Measurements from ENCODE around the gene GBX1.

GBX1 gene

DNA sequence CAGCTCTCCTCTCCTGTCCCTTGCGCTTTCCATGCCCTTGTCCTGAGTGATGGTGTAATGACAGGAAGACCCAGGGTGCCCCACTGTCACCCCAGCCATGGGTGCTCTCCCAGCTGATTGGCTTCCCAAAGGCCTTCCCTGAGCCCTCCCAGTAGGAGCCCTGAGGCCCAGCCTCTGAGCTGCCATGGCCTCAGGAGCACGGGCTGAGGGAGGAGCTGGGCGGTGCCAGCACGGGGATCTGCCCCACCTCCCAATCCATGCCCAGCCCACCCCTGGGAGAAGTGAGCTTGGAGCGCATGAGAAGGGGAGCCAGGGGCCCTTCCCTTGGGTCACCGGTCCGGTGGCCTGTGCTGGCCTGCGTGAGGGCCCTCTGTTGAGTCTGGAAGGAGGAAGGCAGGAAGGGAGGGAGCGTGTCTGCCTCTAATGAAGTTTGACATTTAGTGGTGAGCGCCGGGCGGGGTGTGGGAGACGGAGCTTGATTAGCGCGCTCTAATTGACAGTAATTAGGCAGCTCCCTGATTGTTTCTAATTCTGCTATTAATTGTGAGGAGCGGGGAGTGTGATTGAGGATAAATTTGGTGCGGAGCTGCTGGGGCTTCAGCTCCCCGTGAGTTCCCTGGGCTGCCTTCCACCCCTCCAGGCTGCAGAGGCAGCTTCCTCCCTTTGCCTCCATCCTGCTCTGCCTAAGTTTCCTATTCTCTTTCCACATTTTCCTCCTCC is 28.3 kb downstream of the GBX1 start:
- DNase-seq (ENCODE audit: low read depth), result no peak

DNA sequence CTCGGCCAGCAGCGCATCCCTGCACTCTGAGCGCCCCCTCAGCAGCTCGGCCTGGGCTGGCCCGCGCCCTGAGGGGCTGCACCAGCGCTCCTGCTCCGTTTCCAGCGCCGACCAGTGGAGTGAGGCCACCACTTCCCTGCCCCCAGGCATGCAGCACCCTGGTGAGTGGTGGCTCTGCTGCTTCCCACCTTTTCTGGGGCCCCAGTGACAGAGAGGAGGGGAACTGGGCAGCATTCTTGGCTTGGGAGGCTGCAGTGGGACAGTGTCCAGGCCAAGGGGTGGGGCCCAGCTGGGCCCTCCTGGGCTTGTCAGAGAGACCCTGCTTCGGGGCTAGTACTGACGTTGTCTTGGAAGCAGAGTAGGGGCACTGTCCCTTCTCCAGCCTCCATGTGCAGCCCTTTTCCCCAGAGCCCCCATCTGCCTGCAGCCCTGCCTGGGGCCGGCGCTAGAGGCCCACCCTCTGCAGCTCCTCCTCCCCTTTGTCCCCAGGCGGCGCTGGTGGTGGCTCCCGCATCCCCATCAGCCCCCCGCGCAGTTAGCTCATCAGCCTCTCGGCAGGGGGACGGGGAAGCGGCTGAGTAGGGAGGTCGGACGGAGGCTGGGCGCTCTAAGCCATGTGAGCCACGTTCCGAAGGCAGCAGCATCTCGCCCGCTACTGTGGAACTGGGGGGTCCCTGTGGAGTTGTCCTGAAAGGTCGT is 29.2 kb downstream of the GBX1 start:
- DNase-seq (ENCODE audit: low read depth), result no peak

DNA sequence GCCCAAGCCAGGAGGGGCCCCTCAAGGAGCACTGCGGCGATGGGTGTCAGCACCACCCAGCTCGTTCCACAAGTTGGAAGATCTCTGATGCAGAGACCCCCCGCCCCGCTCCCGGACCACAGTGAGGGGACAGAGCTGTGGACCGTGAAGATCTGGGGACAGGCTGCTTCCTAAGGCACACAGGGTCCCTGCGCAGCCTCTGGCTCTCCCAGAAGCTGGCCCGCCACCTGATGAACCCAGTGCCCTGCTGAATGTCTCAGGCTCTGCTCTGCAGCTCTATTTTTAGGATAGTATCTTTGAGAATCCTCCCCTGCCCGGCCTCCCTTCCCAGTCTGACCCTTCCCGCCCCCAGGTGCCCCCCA is 29.7 kb downstream of the GBX1 start:
- DNase-seq (ENCODE audit: low read depth), result no peak

- no peak for DNase-seq (ENCODE audit: low read depth)
Observed at GRCh38 chr7:151137076-151137675, 30.3 kb downstream of the GBX1 start.

GRCh38 chr7:151135866-151136843 is 31.3 kb downstream of the GBX1 start:
- no peak for DNase-seq (ENCODE audit: low read depth)

DNA sequence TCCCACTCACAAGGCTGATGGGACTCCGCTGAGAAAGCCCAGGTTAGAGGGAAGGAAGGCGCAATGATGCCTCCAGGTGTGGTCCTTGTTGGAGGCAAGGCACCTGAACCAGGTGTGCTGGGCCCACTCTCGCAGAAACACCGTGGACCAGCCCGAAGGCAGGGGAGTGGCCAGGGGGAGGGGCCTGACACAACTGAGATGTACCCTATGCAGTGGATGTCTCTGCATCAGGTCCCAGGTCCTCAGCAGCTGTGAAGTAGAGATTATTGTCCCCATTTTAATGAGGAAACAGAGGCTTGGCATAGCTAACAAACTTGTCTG is 32.0 kb downstream of the GBX1 start:
- no peak for DNase-seq (ENCODE audit: low read depth)

DNA sequence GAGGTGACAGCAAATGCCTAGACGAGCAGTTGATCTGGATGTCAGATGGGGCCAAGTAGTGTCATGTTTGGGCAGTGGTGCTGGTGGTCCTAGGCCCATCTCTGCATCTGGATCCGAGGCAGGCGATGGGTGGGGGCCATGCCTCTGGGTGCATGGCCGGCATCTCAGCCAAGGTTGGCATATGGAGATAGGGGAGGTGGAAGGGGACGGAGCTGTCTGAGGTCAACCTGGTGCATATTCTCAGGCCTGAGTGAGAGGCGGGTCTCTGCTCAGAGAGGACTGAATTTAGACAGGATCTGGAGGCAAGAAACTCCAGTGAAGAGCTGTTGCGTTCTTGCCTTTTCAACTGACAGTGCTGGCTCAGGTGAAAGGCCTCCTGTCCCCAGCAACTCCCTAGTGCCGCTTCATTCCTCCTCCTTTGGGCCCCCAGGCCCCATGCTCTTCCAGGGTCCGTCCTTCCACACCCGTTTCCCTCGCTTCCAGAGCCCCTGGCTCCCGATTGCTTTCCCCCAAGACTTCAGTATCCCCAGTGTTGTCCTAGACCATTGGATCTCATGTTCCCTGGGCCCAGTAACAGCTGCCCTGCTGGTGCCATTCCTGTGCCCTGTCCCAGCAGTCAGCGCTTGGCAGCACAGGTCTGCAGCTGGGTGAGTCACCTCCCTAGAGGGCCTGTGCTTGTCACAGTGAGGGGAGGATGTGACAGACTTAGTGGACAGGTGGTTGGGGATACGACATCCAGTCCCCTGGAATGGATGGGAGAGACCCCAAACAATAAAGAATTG is 32.6 kb downstream of the GBX1 start:
- DNase-seq (ENCODE audit: low read depth), result no peak

GRCh38 chr7:151133986-151134742 is 33.3 kb downstream of the GBX1 start:
- DNase-seq (ENCODE audit: low read depth), result no peak

DNA sequence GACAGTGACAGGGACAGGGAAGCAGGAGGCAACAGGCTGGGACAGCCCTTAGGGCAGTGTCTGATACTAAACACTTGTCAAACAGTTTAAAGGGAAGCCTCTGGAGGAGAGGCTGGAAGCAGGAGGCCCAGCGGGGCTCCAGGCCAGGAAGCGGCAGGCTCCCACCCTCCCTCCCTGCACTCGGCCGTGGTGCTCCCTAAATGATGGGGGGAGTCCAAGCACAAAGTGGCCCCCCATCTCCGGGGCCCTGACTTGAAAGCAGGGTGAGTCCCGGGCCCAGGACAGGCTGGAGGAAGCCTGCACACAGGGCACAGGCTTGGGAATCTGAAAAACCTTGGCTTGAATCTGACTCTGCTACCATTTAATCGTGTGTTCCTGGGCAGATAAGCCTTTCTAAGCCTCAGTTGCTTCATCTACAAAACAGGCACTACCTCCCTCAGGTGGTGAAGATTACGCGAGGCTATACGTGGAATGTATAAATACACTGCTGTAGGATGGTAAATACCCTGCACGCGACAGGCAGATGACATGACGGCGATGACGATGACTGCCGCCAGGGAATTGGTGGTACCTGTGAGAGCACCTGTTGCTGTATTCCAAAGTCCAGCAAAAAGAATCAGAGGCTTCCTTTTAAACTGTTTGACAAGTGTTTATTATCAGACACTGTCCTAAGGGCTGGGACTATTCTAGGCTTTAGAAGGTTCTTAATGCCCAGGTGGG is 34.1 kb downstream of the GBX1 start:
- DNase-seq (ENCODE audit: low read depth), result no peak

GRCh38 chr7:151132461-151133205 is 34.9 kb downstream of the GBX1 start:
- no peak for DNase-seq (ENCODE audit: low read depth)

GRCh38 chr7:151131592-151132293 is 35.8 kb downstream of the GBX1 start:
- no peak for DNase-seq (ENCODE audit: low read depth)

GRCh38 chr7:151131224-151131591 is 36.3 kb downstream of the GBX1 start:
- no peak for DNase-seq (ENCODE audit: low read depth)

GRCh38 chr7:151130741-151131157 is 36.7 kb downstream of the GBX1 start:
- DNase-seq (ENCODE audit: low read depth), result no peak

GRCh38 chr7:151129960-151130591 is 37.4 kb downstream of the GBX1 start:
- no peak for DNase-seq (ENCODE audit: low read depth)

- no peak for DNase-seq (ENCODE audit: low read depth)
Observed at GRCh38 chr7:151129117-151129959, 38.2 kb downstream of the GBX1 start.

DNA sequence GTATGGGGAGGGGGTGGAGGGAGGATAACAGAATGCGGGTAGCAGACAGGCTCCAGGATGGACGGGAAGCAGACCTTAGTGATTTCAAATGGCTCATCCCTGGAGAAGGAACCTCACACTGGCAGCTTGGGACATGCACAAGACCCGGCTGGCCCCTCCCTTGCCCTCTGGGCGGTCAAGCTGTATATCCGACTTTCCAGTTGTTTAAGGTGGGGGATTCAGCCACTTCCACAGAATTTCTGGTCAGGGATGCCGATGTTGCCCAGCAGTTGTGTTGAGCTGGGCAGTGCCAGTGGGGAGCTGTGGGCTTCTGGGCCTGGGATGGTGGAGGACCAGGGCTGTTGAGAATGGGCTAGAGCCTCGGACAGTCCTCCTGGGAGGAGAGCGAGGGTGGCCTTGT is 38.8 kb downstream of the GBX1 start:
- no peak for DNase-seq (ENCODE audit: low read depth)

DNA sequence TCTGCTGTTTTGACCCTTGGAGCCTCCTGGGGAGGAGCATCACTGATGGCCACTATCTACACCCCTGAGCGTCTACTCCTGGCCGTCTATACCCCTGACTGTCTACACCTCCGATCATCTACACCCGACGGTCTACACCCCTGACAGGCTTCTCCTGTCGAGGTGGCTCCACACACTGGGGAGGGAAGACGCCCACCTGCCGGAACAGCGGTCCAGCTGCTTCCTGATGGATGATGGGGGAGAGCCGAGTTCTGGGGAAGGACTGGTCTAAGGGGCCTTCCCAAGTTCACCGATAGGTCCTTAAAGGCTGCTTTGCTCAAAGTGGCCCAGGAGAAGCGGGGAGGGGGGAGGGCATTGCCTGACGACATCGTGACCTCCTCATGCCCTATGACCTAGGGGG is 39.4 kb downstream of the GBX1 start:
- DNase-seq (ENCODE audit: low read depth), result no peak
